ENCODE data around the gene SPACA6. TPM values are rescaled to one million over a fixed set of nuclear protein-coding genes. Genes with fewer than 3 reads are reported as not detected.

The SPACA6 gene
- total RNA-seq, 1 experiment from 2014 or later = 18.9 TPM

DNA sequence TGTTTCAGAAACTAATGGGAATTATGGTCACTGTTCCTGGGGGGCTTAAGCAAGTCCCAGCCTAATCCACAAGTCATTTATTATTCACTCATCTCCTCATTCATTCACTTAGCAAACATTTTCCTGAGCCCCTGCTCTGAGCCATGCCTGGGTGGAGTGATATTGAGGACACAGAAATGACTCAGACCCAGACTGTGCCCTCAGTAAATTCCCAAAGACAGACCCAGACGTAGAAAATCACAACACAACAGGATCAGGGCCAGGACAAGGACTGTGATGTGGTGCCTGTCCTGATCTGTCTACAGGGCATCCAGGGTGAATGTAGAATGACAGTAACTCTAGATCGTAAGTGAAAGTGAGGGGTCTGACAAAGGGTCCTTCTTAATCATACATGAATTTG, 7.0 kb upstream of the SPACA6 start:
- H3K9me3 ChIP-seq (ENCODE audit: control insufficient read depth, low read depth, low read length) = peaks cover 13% of the 10 kb centered on the region

More for the DNA sequence above, 7.0 kb upstream of the SPACA6 start:
- Histone ChIP-seq H2BK12ac (ENCODE audit: insufficient read length, low read depth, low read length) (no peak overlapping the region), H3K27me3 (ENCODE audit: insufficient read depth, low read length) (no peaks in the 10 kb centered on the region), H2BK20ac (ENCODE audit: low read depth, low read length, poor library complexity, severe bottlenecking) (no peak overlapping the region), H3K27ac (ENCODE audit: insufficient read length, low read depth, low read length) (no peak overlapping the region), H3K4me1 (ENCODE audit: insufficient read depth, low read length) (no peaks in the 10 kb centered on the region), H4K5ac (ENCODE audit: insufficient read length, low read depth, low read length) (no peak overlapping the region), H3K23ac (ENCODE audit: insufficient read length, low read depth, low read length) (no peak overlapping the region), H3K4ac (ENCODE audit: low read depth, low read length) (no peak overlapping the region), H2BK5ac (ENCODE audit: insufficient read length, low read length) (no peak overlapping the region), H2AFZ (ENCODE audit: low read length) (no peak overlapping the region), H3K4me2 (ENCODE audit: insufficient read depth, insufficient read length, low read length) (no peak overlapping the region), H3K9ac (ENCODE audit: extremely low read depth, insufficient read length, low read length) (no peak overlapping the region), H2AK5ac (ENCODE audit: insufficient read length, low read length) (no peak overlapping the region), H4K20me1 (ENCODE audit: control insufficient read depth, insufficient read depth, insufficient read length) (no peaks in the 10 kb centered on the region), H3K79me1 (ENCODE audit: insufficient read depth, low read depth, low read length, poor library complexity, severe bottlenecking) (no peaks in the 10 kb centered on the region), H3K14ac (ENCODE audit: insufficient read depth, low read length) (no peak overlapping the region), H4K91ac (ENCODE audit: insufficient read length, low read depth, low read length) (no peak overlapping the region), H3K56ac (ENCODE audit: insufficient read length, low read depth, low read length) (no peak overlapping the region), H3K23me2 (ENCODE audit: insufficient read length, low read depth, low read length, poor library complexity, severe bottlenecking) (peaks cover 23% of the 10 kb centered on the region), H4K8ac (replicated peaks; ENCODE audit: insufficient read length, low read depth, low read length) (no peak overlapping the region), H3T11ph (ENCODE audit: low read length) (no peak overlapping the region), H2BK120ac (ENCODE audit: low read depth, low read length, poor library complexity, severe bottlenecking) (no peak overlapping the region), H2BK15ac (ENCODE audit: low read depth, low read length) (no peak overlapping the region), H3K79me2 (ENCODE audit: insufficient read depth, low read length) (no peaks in the 10 kb centered on the region), H3K18ac (ENCODE audit: insufficient read length, low read depth, low read length) (no peak overlapping the region)
- Mint-ChIP-seq H3K4me1 (peaks cover 18 to 20% of the 10 kb centered on the region in 2 experiments), H3K9me3 (peaks cover 25 to 34% of the 10 kb centered on the region in 2 experiments), H3K4me3 (no peak overlapping the region), H3K27ac (no peak overlapping the region), H3K36me3 (ENCODE audit: insufficient read depth in 1 of 3, low read depth in 3 of 3) (peaks cover 4 to 10% (median 5%) of the 10 kb centered on the region in 3 experiments; a peak in 5 of 7 replicates), H3K27me3 (ENCODE audit: low read depth) (0 out of 2 replicates have a peak, but pooled peaks cover 2% of the 10 kb centered on the region)
- TF ChIP-seq, protein P1, sequence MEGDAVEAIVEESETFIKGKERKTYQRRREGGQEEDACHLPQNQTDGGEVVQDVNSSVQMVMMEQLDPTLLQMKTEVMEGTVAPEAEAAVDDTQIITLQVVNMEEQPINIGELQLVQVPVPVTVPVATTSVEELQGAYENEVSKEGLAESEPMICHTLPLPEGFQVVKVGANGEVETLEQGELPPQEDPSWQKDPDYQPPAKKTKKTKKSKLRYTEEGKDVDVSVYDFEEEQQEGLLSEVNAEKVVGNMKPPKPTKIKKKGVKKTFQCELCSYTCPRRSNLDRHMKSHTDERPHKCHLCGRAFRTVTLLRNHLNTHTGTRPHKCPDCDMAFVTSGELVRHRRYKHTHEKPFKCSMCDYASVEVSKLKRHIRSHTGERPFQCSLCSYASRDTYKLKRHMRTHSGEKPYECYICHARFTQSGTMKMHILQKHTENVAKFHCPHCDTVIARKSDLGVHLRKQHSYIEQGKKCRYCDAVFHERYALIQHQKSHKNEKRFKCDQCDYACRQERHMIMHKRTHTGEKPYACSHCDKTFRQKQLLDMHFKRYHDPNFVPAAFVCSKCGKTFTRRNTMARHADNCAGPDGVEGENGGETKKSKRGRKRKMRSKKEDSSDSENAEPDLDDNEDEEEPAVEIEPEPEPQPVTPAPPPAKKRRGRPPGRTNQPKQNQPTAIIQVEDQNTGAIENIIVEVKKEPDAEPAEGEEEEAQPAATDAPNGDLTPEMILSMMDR (conservative IDR thresholded peaks at IDR 0.05) = no peak
- no peak for DNase-seq
- WGBS (ENCODE audit: extremely low coverage, insufficient read length, low lambda C conversion rate) = no CpG with 5 or more reads among the region's 2 CpGs
